Stimulated activated CD4-positive, alpha-beta T cell treated with anti-CD3 and anti-CD28 coated beads, TNF-alpha, amount 100 ng/mL, for 1 hour (primary cell): ENCODE measurements around the gene MALAT1.

Experiments
- DNase-seq, 3 donors: peaks; one replicate each; pipeline ENCODE4 v3.0.0-alpha.2; 2020; ENCODE audit warnings: low read depth in 3 of 3, low spot score in 1 of 3

The MALAT1 gene

DNA sequence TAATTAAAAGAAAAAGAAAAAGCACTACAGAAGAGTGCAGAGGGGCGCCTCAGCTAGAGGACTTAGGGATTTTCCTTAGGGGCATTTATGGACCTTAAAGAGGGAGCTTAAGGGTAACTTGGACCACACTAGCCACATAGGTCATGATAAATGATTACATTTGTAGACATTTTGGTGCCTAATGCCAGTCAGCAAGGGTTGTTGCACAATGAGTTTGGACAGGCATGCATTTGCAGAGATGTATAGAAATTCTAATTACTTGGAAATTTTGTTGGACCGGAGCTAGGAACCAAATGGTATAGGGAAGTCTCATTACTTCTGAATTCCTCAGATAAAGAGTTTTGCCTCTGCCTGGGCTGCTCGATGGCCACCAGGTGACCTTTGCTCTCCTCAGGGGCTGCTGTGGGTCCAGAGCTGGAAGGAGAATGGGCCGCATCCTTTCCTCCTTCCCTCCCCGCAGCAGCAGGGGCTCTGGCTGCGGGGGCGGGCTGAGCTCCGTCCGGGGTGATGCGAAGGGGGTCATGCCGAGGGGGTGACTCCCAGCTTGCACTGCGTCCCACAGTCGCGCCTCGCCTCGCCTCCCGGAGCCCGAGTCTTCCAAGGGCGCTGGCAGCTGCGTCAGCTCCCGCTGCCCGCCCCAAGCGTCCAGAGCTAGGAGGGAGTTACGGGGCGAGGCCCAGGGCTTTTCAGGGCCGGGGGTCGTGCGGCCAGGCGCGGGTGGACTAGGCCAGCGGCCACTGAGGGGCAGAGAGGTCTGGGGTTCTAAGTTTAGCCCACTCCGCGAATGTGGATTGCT is 20.3 kb upstream of the MALAT1 start:
- DNase-seq, result no peak

DNA sequence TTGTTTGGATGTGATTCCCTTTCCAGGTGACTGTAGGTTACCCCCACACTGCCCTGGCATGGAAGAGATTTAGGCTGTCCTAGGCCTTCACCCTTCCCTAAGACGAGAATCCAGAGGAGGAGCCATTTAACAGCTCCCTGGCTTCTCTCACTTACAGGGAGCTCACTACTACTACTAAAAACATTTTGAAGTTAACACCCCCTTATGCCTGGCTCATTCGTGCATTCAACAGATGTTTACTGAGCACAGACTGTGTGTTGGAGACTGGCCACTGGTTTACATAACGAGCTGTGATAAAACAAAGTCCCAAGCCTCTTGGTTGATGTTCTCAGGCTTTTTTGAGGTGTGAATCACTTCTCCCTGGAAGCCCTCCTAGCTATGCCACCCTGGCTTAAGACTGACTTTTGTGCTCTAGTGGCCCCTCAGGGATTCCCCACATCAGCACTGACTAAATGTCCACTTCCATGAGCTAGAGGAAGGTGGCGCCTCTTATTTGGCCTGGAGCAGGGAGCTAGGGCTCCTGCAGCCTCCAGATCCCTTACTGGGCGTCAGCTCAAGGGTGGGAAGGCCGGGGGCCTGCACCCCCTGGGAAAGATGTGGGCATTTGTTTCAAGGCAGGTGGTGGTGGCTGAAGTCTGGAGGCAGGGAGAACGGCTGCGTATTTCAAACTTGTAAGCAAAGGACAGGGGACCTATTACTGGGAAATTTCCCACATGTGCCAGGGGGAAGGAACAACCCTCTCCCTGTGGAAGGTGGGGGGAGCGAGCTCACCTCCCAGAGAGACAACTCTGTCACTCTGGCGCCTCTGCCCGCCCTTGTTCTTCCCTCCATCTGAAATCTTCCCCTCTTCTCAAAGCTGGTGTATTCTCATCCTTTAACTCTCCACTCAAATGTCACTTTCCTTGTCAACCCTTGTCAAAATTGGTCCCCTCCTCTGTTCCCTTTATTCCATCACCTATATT is 19.4 kb upstream of the MALAT1 start:
- no peak for DNase-seq

DNA sequence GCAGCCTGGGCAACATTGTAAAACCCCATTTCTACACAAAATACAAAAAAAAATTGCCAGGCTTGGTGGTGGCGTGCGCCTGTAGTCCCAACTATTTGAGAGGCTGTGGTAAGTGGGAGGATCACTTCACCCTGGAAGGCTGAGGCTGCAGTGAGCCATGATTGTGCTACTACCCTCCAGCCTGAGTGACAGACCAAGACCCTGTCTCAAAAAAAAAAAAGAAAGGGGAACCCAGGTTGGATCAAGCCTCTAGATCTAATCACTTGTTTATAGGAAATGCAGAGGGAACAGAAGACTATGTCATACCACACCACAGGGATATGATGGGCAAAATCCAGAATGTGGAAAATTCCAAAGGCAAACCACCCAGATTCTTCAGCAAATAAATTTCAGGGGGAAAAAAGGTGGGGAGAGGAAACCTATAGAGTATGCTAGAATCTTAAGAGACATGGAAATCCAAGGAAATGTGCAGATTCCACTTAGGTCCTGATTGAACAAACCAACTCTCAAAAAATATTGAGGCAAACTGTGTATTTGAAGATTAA is 16.5 kb upstream of the MALAT1 start:
- DNase-seq, result no peak

DNA sequence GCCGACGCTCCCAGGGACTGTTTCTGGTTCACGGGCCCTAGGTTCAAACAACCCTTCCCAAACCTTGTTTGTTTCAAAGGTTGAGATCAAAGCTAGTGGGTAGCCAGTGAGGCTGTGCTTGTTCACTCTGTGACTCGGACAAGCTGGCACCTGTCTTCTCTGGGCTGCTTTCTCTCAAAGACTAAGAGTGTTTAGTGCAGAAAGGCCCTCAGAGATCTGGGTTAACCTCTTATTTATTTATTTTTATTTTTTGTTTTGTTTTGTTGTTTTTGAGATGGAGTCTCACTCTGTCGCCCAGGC is 13.0 kb upstream of the MALAT1 start:
- no peak for DNase-seq

DNA sequence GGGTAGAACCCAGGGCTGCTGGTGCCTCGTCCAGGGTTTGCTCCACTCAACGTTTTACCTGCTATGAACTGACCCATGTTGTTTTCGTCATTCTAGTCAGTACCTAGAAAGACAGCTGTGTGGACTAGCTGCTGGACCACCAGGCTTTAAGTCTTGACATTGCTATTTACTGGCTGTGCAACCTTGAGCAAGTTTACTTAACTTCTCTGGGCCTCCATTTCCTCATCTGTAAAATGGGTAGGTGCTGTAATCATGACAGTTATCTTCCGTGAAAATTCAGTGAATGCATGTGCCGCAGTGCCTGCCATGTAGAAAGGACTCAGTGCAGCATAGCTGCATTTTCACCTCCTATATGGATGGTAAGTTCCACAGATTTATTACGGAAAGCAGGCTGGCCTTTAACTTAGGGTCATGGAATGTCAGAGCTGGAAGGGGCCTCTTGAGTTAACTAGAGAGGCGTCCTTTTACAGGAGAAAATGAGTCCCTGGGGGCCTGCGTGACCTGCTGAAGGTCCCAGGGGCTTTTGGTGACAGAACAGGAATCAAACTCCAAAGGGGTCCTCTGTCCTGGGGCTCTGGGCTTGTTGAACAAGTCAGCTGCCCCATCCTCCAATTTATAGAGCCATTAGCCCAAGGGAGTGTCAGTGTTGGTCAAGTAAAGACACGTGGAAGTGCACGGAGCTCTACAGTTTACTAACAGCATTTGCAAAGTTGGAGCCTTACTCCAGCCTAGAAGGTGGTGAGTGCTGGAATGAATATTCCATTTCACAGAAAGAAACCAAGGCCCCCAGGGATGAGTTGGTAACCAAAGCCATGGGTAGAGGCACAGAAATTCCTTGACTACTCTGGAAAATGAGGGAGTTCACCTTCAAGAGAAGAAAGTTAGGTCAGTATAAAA is 12.0 kb upstream of the MALAT1 start:
- DNase-seq, result no peak

DNA sequence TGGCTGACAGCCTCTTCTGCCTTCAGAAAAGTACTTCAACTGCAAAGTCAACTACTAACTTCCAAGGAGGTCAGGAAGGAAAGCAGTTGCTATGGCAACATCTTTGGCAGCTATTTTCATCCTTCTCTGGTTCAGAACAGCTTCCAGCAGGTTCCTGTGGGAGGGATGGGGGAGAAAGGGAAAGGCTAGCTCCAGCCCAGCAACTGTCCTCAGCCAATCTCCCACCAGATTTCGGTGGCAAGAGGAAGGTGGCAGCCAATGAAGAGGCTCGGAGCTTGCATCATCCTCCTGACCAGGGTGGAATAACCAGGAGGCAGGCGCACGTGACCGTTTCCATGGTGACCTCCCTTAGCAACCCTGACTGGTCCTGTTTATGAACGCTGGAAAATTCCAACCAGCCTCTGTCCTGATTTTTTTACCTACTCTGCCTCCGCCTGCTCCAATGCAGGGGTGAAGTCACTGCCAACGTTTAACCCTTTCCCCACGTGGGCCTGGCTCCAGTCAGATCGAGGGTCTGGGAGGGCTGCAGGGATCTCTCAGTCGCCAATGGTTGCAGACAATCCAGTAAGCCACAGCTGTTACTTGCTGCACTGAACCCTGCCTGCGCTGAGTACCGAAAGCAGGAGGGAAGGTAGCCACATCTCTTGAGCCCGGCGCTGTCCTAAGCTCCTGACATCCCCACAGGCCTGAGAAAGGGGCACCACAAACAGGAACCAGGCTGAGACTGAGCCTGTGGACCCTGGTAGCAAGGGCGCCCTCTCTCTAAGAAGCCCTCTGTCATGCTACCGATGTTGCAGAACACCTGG is 11.2 kb upstream of the MALAT1 start:
- DNase-seq, result no peak

DNA sequence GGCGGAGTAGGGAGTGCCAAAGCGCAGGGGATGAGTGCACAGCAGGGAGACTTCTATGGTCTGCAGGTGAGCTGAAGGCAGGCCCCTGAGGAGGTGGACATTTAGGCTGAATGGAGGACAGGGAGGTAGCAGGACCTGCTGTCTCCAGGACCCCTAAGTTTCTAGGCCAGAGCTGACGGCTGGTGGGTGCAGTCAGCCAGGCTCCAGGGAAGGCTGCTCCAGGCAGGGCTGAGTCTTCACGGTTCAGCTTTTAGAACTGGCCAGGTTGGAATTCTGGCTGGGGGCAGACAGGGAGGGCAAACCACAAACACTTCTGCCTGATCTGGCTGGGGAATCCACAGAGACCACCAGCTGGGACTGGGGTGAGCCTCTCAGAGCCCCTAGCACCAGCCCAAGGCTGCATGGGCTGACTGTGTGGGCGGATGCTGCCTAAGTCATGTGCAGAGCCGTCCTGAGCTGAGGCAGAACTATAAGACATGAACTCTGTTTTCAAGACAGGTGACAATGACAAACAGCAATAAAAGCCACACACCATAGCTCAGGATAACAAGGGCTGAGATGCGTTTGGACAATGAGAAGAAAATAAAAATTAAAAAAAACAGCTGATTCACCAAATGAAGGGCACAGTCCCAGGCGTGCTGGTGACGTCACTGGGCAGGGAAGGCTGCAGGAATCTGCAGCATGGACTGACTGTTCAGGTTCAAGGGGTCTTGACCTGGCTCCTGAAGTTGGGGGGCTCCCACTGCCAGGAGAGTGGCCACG is 10.4 kb upstream of the MALAT1 start:
- no peak for DNase-seq

DNA sequence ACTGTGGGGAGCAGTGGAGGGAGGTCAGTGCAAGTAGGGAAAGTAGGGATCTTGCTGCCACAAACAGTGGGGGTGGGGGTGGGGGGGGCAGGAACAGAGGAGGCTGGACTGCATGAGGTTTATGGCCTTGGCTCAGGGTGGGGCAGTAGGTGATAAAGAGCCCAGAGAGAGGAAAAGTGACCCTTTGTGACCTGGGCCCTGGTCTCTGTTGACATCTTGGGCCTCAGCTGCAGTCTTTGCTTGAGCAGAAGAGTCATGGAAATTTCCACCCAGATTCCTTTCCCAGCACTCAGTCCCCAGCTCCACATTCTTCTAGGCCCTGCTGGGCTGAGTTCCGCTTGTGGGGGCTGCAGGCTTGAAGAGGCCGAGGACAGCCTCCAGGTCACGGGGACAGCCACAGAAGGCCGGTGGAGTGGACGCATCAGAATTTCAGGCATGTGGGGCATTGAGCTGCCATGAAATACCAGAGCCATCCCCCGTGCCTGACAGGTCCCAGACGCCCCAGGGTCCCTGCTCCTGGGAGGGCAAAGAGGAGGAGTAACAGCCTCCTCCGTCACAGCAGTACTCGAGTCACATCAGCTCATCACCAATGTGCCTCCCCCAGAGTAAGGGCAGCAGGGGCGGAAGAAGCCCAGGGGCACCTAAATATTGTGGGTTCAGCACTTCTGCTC is 9.7 kb upstream of the MALAT1 start:
- DNase-seq, result no peak

DNA sequence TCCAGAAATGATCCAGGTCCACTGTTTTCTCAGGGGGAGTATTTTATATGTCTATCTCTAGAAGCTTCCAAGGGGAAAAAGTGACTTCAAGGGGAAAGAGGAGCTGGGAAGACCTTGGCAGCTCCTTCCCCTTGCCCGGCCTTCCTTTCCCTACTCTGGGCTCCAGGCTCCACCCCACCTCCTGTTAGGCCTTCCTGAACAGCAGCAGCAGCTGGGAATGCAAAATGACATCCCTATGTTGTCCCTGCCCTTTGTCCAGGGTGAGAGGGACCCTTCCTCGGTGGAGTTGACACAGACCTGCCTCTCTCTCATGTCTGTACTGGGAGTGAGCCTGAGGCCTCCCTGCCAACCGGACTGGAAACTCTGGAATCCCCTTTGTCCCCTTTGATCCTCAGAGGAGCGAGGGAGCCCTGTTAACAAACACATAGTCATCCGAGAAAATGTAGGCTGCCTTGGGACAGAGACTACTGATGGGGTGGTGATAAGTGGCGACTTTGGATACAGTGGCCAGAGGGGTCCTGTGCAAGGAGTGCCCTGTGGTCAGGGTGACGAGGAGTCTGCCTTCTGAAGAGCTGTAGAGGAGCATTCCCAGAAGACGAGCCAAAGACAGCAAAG is 9.0 kb upstream of the MALAT1 start:
- DNase-seq, result no peak

DNA sequence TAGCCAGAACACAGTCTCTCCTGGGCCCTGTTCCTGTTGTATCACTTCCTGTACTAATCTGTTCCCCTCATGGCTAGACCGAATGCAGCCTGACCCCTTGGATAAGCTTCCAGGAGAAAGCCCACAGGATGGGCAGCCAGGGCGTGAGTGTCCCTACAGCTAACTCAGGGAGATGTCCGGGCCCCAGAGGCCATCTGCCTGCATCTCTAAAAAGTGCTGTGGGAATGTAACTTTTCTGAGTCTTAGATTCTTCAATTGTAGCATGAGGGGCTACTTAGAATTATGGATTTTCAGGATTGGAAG is 7.7 kb upstream of the MALAT1 start:
- DNase-seq, result no peak

DNA sequence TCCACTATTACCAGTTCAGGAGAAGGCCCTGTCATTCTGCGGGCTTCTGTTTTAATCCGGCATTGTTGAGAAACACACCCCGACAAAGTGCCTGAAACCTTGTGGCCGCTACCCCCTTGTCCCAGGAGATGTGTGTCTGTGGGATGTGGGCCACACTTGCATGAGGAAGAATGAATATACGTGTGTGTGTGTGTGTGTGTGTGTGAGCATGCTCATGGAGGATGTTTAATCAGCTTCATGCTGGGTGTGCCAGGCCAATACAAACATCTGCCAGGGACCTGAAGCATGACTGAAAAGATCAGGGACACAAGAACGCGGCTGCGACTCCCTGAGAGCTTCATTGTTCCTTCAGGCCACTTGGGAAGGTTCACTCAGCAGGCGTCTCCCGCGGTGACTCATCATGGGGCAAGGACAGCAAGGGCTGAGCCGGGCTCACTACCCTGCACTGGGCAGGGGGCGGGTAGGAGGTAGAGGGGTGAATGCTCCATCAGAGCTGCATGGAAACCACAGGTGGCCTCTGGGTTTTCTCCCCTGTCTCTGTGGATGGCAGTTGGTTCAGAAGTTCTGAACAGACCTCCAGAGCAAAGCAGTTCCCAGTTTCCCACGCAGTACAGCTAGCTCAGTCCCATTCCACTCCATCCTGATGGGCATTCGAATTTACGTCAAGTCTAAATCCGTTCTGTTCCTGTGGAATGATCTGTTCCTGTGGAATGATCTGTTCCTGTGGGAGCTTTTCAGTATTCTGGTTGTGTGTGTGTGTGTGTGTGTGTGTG is 7.0 kb upstream of the MALAT1 start:
- DNase-seq, result no peak

DNA sequence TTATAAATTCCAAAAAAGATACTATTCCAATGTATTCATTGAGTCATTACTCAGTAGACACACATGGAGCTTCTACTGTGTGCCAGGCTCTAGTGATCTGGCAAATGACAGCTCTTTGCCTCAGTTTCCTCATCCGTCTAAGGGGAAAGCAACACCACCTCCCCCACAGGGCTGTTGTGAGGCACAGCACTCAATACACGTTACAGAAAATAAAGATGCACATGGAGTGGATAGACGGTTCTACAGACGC is 6.5 kb upstream of the MALAT1 start:
- DNase-seq, result no peak

DNA sequence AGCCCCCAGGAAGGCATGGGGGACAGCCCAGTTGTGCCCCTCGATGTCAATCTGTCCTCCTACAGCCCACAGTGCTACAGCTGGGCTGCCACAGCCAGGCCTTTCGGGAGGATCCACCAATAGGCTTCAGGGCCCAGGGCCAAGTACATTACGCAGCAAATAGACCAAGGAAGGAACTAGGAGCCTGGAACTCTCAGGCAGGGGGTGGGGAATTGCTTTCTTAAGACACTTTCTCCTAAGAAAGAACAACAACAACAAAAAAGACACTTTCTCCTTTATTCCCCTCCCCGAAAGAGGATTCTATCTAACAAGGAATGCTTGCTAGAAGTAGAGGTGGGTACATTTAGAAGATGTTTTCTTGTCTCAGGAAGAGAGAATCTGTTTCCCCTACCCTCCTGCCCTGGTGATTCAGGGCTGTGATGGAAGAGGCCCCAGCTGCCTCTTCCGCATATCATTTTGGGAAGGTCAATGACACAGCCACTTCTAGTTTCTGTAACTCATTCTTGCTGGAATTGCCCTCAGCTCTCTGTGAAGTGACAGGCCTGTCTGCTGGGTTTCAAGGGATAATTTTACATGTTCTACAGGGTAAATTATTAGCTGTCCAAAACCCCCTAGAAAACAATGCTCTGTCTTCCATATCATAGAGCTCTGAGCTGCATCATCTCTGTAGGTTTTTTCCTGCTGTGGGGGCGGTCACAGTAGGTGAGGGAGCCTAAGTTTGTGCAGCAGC is 6.0 kb upstream of the MALAT1 start:
- no peak for DNase-seq

DNA sequence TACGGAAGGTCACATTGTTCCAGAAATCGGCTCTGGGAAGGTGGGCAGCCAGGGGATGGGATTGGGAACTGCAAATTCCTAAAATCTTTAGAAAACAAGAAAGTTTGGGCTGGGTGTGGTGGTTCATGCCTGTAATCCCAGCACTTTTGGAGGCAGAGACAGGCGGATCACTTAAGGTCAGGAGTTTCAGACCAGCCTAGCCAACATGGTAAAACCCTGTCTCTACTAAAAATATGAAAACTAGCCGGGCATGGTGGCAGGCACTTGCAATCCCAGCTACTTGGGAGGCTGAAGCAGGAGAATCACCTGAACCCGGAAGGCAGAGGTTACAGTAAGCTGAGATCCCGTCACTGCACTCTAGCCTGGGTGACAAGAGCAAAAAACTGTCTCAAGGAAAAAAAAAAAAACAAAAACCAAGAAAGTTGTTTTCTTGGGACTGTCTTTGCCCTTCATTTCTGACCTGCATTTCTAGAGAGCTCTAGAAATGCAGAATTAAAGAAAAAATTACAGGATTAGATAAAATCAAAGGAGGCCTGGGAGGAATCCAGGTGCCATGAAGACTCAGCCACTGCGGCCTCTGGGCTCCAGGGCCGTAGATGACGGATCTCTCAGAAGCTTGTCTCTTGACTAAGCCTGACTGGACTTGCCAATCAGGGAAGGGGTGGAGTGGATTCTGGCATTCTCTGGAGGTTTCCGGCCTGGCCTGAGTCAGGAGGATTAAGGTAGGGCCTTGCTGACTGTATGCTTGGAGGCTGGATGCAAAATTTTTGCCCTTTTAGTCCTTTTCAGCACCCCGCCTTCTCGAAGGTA is 5.3 kb upstream of the MALAT1 start:
- no peak for DNase-seq

DNA sequence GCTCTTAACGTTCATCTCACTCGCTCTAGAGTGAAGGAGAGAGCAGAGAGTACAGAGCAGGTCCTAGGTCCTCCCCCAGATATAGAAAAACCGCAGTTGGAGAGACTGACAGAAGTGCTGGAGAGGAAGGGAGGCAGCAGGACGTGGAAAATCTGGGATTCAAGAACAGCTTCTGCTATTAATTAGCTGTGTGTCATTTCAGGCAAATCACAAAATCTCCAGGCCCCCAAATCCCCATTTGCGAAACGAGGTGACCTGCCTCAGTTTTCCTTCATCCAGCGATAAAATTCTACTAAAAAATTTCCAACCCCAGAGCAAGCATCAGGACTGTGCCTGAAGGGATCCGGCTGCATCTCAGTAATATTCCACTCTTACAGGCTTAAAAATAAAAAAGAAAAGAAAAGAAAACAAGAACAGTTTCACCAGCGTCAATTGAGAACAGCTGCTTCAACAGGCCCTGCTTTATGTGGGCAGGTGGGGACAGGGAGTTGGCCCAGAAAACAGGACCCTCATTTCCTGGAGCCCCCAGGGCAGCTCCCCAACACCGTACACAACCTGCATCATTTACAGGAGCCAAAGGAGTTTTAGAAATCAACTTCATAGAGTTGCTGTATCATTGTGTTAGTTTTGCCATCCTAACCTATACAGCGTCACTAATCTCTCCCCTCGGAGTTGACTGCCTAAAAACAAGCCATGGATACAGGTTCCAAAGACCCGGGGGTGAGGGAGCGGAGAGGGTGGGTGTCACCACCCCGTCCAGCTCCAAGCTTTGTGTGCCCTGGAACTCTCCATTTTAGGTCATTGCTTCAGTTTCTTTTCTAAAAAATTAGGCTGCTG is 2.3 kb upstream of the MALAT1 start:
- DNase-seq, result no peak
